Type B pancreatic cell (in vitro differentiated cells): ENCODE results near the gene PLA1A. TPM values are rescaled to one million over a fixed set of nuclear protein-coding genes. Genes with fewer than 3 reads are reported as not detected.

ENCODE experiments used
- DNase-seq: peaks from one replicate; pipeline ENCODE4 v3.0.0; 2021; ENCODE audit warnings: mixed read lengths; ENCODE audit not compliant: unreplicated experiment; ENCODE audit errors: extremely low spot score
- H3K27ac Mint-ChIP-seq: 2 replicates; pipeline ENCODE4 v1.8.0; 2021; ENCODE audit warnings: mild to moderate bottlenecking, mixed read lengths
- H3K27me3 Mint-ChIP-seq: 2 replicates; pipeline ENCODE4 v1.8.0; 2021; ENCODE audit warnings: mixed read lengths
- H3K36me3 Mint-ChIP-seq: 2 replicates; pipeline ENCODE4 v1.8.0; 2021; ENCODE audit warnings: mixed read lengths
- H3K4me1 Mint-ChIP-seq: one replicate; pipeline ENCODE4 v1.8.0; 2021; ENCODE audit warnings: mixed read lengths; ENCODE audit not compliant: unreplicated experiment
- H3K4me3 Mint-ChIP-seq: 2 replicates; pipeline ENCODE4 v1.8.0; 2021; ENCODE audit warnings: mild to moderate bottlenecking, mixed read lengths
- H3K9me3 Mint-ChIP-seq: 2 replicates; pipeline ENCODE4 v1.8.0; 2021; ENCODE audit warnings: mixed read lengths
- CTCF ChIP-seq: fragments of 200-600 bp; sonication (generic); conservative IDR thresholded peaks from 2 replicates; pipeline ENCODE4 v1.5.0; 2021; ENCODE audit warnings: antibody characterized with exemption, mild to moderate bottlenecking
- total RNA-seq: library from RNA; stranded (reverse); gene quantifications from 2 replicates; pipeline ENCODE4 v1.2.1, GENCODE V29; 2021; ENCODE audit warnings: low replicate concordance

Gene PLA1A
- total RNA-seq, 1 donor from 2014 or later = 1.6 TPM

- Mint-ChIP-seq H3K4me1 (peaks cover 4% of the 10 kb centered on the region), H3K27ac (no peak overlapping the region), H3K36me3 (no peaks in the 10 kb centered on the region), H3K27me3 (peaks cover 3% of the 10 kb centered on the region), H3K9me3 (no peaks in the 10 kb centered on the region), H3K4me3 (no peak overlapping the region)
- DNase-seq = no peak
- no peak for TF ChIP-seq CTCF
These were observed 26.5 kb downstream of the PLA1A start for GRCh38 chr3:119624002-119624720.

GRCh38 chr3:119625451-119626153, 27.9 kb downstream of the PLA1A start:
- DNase-seq = no peak
- Mint-ChIP-seq H3K27me3 (peaks cover 3% of the 10 kb centered on the region), H3K9me3 (no peaks in the 10 kb centered on the region), H3K27ac (peak overlapping the region; percentile 21), H3K4me1 (peaks cover 10% of the 10 kb centered on the region), H3K36me3 (no peaks in the 10 kb centered on the region), H3K4me3 (no peak overlapping the region)
- TF ChIP-seq CTCF = no peak

GRCh38 chr3:119626196-119626595, 28.5 kb downstream of the PLA1A start:
- Mint-ChIP-seq H3K4me1 (peaks cover 15% of the 10 kb centered on the region), H3K4me3 (no peak overlapping the region), H3K27ac (no peak overlapping the region), H3K36me3 (no peaks in the 10 kb centered on the region), H3K27me3 (peaks cover 3% of the 10 kb centered on the region), H3K9me3 (no peaks in the 10 kb centered on the region)
- DNase-seq = no peak
- no peak for TF ChIP-seq CTCF

GRCh38 chr3:119627461-119627860, 29.8 kb downstream of the PLA1A start:
- no peaks in the 10 kb centered on the region for H3K9me3 Mint-ChIP-seq
- peaks cover 24% of the 10 kb centered on the region for H3K4me1 Mint-ChIP-seq
- H3K4me3 Mint-ChIP-seq = no peak overlapping the region
- H3K27me3 Mint-ChIP-seq = peaks cover 3% of the 10 kb centered on the region
- H3K27ac Mint-ChIP-seq = no peak overlapping the region
- no peak for TF ChIP-seq CTCF
- H3K36me3 Mint-ChIP-seq = no peaks in the 10 kb centered on the region
- no peak for DNase-seq

- H3K4me1 Mint-ChIP-seq = peaks cover 24% of the 10 kb centered on the region
- no peaks in the 10 kb centered on the region for H3K9me3 Mint-ChIP-seq
- H3K27ac Mint-ChIP-seq = no peak overlapping the region
- no peak for DNase-seq
- no peaks in the 10 kb centered on the region for H3K36me3 Mint-ChIP-seq
- peaks cover 3% of the 10 kb centered on the region for H3K27me3 Mint-ChIP-seq
- no peak overlapping the region for H3K4me3 Mint-ChIP-seq
- TF ChIP-seq CTCF = no peak
These were observed 30.7 kb downstream of the PLA1A start for GRCh38 chr3:119628390-119628789.
